A549 (cell line): ENCODE results near the gene SETD3.

Experiments
- CTCF ChIP-seq: fragments of >200 bp; sonication (Bioruptor Twin); formaldehyde crosslinking; IDR thresholded peaks from 3 replicates; pipeline ENCODE4 v1.5.1; 2016
- ESRRA ChIP-seq: fragments of 150-350 bp; IDR thresholded peaks from 2 replicates; pipeline ENCODE4 v1.6.1; 2014; ENCODE audit warnings: mild to moderate bottlenecking, low read length, borderline replicate concordance

GRCh38 chr14:99426265-99426664, 54.4 kb downstream of the SETD3 start:
- no peak for TF ChIP-seq ESRRA
- TF ChIP-seq CTCF, result no peak
